GM18868 (cell line): ENCODE measurements around the gene OTOG.
A peak's percentile ranks its signal among the peaks of the same experiment; 100 is the strongest.

ENCODE experiments used
- ATAC-seq: cut with Tn5 transposase; IDR thresholded peaks from one replicate; pipeline ENCODE4 v1.9.1; 2021; ENCODE audit warnings: mild to moderate bottlenecking, moderate library complexity; ENCODE audit not compliant: unreplicated experiment

The OTOG gene

DNA sequence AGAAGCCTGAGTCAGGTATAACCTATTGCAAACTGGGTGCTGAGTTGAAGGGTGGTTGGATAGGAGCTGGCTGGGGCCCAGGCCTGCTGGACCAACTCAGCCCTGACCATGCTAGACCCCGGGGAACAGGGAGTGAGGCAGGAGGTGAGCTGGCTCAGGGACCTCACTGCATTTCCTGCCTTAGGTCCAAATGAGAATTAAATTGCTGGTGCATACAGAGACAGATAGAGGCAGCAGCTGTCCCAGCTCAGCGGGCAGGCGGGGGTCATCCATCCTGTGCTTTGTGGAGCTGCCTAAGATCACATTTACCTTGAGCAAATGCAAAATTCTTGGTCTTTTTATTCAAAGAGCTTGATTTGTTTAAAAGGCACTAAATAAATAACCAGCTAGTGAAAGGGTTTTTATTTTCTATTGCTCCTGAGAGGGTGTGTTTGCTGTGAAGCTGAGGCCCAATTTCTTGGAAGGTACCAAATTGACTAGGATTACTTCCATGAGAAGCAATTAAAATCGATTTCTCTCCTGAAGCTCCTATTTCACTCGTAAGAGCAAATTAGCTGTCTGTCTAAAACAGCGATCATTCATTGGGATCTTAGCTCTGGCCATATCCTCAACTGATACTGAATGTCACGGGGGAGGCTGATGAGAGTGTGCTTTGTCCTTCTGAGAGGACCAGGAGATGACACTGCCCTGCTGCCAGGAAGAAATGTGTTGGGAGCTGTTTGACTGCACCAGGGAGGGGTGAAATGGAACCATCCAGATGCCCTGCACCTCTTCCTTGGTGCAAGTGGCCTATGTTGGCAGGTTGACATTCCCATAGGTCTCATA, 27.8 kb upstream of the OTOG start:
- ATAC-seq, result no peak

DNA sequence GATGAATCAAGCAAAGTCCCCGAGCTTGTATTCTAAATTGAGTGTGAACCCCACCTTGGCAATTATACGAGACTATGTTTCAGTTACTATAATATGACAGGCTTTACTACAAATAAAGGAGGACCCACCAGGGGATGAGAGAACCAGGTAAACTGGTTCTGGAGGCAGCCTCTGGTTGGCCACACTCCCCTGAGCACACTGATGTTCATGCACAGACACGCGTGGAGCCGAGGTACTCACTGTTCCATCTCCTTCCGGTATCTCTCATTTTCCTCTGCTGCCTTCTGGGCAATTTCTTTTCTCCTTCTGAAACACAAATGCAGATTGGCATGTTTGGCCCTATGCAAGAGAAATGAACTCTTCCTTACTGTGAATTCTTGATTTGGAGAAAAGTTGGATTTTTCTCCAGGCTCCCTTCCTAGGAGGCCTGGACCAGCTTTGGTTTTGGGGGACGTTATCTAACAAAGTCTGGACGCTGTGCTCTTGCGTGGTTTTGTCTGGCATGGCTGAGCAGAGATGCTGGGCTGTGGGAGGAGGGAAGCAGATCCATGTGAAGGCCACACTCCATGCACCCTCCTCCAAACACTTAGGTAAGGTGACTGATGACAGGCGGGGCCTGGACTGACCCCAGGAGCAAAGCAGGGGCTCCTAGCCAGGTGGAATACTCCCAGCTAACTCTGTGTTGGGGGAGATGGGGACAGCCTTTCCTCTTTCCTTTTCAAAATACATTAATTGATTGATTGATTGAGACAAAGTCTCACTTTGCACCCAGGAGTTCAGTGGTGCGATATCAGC, 25.8 kb upstream of the OTOG start:
- no peak for ATAC-seq

DNA sequence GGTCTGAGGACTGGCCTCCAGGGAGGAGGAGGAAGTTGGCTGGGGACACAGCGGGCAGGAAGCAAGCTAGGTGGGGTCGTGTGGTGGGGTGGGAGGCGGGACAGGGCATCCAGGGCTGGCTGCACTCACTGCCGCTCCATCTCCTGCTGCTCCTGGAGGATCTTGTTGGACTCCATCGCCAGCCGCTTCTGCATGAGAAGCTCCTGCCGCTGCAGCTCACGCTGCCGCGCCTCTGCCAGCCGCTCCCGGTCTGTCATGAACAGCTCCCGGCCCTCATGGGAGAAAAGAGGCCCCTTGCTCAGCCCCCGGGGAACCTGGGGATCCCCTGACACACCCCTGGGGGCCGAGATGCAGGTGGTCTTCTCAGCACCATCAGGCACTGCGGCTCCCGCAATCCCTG, 24.4 kb upstream of the OTOG start:
- no peak for ATAC-seq

DNA sequence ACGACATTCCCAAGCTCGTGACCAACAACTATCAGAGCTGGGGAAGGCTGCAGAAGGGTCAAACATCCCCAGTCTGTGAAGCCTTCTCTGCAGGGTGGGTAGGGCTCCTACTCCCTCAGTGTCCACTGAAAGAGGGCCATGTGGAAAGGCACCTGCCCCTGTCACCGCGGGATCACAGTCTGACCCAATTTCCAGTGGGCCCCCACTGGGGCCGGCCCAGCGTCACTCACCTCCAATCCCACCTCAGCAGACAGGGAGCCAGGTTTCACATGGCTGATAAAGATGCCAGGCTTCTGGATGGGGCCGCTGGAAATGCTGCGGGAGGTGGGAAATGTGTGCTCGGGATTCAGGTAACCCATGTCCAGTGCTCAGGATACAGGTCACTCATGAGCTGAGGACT, 22.8 kb upstream of the OTOG start:
- ATAC-seq, result no peak

DNA sequence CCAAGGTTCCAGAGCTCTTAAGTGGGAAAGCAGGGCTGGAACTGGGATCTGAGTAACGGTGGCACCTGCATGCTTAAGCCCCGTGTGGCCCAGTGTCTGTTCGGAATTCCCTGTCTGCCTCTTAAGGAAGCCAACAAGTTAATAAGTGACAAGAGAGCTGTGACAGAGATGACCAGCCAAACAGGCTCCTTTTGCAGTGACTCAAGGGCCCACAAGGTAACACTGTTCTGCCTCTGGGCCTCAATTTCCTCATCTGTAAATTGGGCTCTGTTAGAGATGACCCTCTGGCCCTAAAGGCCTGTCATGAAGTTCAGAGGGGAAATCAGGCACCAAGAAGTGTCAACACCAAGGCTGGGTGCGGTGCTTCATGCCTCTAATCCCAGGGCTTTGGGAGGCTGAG, 21.5 kb upstream of the OTOG start:
- no peak for ATAC-seq

DNA sequence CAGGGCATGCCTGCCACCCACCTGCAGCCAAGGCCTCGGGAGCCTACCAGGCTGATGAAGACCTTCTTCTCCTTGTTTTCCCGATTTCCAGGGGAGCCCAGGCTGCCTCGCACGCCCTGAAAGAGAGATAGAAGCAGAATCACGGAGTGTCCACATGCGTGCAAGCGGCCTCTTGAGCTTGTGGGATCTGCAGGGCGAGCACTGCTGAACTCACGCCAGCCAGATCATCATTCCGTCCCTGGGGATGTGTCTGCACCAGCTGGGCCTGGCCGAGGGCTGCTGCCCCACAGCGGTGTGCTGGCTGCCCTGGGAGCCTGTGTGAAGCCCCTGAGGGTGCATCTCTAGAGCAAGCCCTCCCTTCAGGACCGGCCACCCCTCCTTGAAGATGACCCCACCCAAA, 20.7 kb upstream of the OTOG start:
- no peak for ATAC-seq

DNA sequence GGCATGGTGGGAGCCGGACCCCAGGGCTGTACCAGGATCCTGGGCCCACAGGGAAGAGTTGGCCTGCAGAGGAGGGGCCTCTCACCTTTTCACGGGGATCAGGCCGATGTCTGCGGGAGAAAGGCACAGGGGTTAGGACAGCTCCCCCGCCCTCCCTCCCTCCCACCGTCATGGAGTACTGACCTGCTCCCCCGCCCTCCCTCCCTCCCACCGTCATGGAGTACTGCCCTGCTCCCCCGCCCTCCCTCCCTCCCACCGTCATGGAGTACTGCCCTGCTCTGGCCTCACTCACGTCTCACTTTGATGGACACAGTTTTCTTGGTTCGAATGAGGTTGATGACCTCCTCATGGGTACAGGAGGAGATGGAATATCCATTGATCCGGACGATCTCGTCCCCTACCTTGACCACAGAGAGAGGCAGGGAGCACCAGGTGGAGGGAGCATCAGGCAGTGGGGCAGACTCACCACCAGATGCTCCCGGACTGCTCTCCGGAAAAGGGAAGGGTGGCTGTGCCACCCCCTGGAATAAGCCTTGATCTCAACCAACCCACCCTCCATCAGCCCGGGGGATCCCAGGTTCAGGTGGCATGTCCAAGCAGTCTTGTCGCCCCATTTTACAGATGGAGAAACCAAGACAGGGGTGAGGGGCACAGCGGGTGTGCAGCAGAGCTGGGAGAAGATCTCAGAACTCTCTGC, 20.0 kb upstream of the OTOG start:
- no peak for ATAC-seq

DNA sequence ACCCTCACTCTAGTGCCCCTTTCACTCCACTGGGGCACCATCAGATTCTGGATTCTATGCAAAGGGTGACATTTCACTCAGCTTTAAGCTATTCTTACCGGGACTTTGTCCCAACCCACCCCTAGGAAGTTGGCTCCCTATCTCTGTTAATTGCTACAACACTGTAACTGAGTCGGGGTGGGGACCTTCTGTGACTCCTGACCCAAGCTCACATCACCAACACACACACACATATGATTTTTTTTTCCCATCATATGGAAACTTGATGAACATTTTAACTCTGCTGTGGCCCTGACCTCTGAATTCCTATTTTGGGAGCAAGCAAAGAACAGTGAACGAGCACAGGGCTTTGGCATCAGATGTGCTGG, 19.4 kb upstream of the OTOG start:
- no peak for ATAC-seq

DNA sequence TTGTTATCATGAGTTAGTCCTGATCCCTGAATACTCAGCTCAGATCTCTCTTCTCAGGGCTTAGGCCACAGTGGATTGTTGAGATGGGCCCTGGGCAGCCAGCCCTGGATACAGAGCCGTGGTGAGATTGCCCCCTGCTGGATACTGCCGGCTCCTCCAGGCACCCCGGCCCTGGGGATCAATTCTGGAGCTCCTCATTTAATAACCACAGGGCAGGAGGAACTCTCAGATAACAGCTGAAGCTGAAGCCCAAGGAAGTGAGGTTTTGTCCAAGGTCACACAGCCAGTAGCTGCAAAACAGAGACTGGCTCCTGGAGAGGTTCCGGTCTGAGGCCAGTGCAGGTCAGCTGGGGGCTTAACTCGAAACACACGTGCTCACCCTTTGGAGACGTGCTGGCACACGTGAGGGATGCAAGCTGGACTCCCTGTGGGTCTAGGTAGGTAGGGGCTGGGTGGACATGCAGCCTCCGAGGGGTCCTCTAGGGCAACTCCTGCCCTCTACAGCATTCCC, 18.8 kb upstream of the OTOG start:
- ATAC-seq, result peak; percentile 70

DNA sequence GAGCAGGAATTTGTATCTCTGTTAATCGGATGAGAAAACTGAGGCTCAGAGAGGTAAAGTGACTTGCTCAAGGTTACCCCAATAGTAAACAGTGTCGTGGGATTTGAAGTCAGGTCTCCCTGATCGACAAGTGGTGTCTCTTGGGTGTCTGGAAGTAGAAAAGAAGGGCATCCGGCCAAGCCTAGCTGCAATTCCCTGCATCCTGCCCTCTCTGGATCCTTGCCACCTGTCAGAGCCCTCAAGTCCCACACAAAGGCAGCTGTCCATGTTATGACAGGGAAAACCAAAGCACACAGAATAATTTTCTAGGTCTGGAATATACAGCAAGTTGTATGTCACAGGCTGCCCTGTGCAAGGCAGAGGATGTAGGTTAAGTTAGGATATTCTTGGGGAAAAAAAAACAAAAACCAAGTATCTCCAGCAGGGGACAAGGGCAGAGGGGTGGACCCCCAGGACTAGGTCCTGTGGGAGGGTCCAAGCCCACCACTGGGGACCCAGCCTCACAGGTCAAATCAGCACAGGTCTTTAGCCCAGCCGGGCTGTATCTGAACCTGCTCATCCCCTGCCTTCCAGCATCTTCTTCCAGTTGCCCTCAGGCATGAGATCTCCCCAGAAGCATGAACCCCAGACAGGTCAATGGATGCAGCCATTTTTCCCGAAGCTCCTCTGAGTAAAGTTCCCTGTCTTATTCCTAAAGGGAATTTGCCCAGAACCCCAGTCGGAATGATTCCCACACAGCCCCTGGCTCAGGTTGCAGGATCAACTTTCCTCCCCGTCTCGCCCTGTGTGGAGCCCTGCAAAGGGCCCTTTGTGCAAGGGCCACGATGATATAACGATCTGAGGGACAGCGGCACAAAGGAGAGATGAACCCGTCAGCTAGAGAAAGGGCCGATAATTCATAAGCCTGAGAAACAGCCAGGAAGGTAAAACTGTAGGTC, 17.9 kb upstream of the OTOG start:
- no peak for ATAC-seq

DNA sequence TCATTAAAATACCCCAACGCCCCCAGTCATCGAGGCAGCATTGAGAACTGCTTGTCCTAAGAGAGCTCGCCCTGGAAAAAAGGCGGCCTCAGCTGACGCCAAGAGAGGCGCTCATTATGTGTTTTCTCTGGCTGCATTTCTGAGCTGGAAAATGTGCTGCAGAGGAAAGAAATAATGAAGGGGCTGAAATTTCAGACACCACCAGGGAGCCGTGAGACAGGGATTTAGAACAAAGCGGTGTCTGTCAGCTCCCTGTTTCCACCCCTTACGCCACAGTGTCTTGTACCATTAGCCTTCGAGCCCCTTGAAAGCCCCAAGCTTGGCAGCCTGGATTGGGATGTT, 17.2 kb upstream of the OTOG start:
- no peak for ATAC-seq

DNA sequence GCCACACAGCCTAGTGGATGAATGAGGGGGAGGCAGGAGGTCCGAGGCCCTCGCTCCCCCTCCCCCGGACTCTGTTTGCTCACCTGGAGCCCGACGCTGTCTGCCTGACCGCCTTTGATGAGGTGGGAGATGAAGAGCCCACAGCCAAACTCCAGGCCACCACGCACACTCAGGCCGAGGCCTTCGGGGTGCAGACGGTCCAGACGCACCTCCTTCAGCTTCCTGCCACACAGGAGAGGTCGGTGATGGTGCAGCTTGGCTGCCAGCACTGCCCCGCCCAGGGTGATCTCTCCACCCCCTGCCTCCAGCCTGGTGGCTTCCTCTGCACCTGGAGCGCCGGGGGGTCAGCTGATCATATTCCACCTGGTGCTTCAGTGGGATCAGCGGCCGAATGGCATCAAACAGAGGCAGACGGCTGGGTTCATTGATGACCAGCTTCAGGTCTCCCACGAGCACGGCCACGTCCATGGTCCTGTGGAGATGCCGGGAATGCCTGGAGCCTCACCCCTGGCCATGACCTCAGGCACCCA, 15.9 kb upstream of the OTOG start:
- no peak for ATAC-seq

DNA sequence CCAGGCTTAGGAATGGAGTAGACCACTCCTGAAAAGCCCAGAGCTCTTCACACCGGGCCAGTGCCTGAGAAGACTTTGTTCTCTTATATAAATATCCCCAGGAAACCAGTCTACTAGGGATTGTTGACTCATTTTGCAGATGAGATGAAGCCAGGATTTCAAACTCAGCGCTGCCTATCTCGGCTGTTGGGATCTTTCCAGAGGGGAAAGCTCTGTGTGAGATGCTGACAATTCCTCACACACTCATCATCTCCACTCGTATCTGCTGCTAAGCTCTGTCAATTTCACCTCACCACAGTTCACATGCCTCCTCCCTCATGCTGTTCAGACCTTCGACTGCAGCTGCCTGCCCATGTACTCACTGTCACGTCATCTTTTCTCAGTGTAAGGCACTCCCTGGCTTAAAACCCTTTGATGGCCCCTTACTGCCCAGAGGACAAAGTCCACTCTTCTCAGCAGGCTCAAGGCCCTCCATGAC, 15.4 kb upstream of the OTOG start:
- ATAC-seq, result no peak

DNA sequence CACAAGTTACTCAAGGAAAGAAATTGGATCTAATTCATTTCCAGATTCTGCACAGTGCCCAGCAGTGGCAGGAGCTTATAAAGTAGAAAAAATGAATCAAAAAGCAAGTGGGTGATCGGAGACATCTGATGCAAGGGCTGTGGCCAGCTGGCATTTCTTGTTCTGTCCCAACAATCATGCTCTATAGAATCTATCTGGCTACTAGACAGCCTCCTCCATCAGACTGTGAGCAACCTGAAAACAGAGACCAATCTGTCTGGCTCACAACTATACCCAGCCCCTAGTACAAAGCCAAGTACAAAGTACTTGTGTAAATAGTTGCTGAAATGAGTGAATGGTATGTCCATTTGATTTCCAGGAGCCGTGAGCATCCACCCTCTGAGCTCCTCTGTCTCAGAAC, 14.3 kb upstream of the OTOG start:
- ATAC-seq, result no peak

DNA sequence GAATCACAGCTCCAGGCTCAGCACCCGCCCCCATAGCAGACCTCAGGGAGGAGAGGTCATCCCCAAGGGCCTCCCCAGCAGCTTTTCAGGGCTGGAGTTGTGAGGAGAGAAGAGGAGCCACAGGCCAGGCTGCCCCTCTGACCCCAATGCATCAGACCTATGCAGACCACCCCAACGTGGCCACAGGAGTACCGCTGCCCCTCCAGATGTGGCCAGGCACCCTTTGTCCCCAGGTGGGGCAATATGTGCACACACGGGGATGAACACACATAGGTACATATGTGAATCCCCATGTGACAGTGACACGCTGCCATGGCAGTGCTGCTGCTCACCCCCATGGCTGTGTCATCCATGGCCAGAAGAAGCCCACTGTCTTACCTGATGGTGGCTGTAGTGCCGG, 13.7 kb upstream of the OTOG start:
- ATAC-seq, result no peak

DNA sequence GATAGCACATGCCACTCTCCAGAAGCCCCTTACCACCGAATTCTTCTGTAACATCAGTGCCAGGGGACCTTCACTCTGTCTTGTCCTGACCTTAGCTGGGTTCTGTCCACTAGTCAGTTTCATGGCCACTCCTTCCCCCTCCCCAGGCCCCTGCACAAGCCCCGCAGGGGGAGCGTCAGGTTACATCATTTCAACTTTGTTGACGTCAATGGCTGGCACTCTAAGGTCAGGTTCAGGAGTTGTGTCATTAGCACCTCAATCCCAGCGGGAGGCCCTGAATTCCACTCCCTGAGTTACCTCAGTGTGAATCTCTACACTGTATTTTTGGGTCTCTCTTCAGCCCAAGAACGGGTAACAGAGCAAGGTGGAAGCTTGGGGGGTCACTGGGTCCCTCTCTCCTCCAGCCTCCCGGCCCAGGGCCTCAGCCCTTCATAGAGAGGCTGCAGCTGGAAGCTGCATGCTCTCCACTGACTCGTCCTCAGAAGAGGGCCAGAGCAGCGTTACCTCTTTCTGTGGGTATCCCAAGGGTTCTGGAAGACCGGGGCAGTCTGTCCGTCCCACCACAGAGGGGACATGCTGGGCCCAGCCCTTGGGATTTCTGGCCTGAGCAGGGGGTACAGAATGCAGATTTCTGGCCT, 13.2 kb upstream of the OTOG start:
- ATAC-seq, result no peak

DNA sequence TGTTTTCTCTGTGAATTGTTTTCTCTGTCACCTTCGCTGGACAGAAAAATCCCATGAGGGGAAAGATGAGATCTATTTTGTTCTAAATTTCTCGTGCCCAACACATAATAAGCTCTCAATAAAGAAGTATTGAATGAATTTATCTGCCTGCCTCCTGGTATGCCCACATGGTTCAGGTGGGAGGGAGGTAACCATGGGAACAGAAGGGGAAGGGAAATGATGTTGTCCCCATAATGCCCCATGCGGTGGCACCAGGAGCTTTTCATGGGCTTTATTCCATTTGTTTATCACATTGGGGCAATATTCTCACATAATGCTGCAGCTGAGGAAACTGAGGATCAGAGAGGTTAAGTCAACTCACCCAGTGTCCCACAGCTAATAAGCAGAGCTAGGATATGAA, 11.6 kb upstream of the OTOG start:
- no peak for ATAC-seq

DNA sequence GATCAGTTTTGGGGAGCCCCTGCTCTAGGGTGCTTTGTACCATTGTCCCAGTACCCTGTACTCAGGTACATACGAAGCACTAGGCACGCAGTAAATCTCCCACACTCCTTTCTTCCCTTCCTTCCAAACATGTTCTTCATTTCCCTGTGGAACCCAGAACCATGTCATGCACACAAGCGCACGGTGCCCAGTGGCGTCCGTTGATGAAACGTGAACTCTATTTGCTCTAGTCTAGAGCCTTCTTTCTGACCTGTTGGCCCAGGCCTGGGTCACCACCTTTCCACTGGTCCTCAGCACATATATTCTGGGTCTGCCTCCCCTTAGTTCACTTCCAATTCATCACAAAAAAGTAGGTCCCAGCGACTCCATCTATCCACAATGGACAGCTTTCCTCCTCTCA, 9.8 kb upstream of the OTOG start:
- ATAC-seq, result no peak

DNA sequence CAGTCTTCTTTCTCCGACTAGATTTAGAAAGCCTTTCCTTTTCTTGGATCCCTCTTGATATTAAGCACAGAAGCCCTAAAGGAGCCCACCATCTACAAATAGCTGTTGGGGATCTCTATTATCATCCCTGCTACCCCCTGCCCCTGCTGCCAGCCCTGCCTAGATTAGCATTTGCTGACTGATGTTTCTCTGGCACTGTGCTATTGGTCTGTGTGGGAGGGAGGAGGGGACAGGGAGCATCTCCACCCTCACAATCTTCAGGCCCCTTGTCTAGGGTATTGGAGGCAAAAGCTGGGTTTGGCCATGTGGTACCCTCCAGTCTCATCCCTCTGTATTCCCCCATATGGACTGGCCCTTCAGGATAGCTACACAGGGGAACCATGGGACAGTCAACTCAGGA, 9.0 kb upstream of the OTOG start:
- no peak for ATAC-seq

DNA sequence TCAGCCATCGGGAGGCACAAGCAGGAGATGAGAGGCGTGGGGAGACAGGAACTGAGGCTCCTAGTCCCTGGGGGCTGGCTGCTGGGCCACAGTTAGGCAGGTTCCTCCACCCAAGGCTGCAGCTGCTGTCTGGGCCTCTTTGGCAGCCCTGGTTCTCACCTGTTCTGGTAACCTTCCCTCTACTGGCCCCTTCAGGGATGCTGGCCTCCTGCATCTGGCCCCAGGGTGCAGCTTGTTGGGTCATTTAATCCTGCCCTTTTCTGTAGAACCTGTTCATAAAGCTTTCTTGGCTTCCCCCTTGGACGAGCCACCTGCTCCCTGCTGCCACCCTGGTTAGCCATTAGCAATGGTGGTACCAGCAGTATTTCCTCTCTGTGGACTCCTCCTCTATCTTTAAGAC, 8.3 kb upstream of the OTOG start:
- ATAC-seq, result no peak
